Epidermal melanocyte (primary cell): ENCODE results near the gene RGS16.

Experiments
- DNase-seq: peaks from one replicate; pipeline ENCODE4 v3.0.0; 2011; ENCODE audit warnings: low spot score; ENCODE audit not compliant: insufficient read length

Gene RGS16

GRCh38 chr1:182608845-182609610 lies 4.8 kb upstream of the RGS16 start:
- no peak for DNase-seq

- no peak for DNase-seq
These were observed 4.0 kb upstream of the RGS16 start for GRCh38 chr1:182608236-182608635.

GRCh38 chr1:182607566-182607965 lies 3.4 kb upstream of the RGS16 start:
- no peak for DNase-seq

- no peak for DNase-seq
These were observed 479 bp downstream of the RGS16 start for GRCh38 chr1:182603646-182604174.

- no peak for DNase-seq
These were observed 1.1 kb downstream of the RGS16 start for GRCh38 chr1:182602935-182603645.

GRCh38 chr1:182601913-182602312 lies 2.3 kb downstream of the RGS16 start:
- no peak for DNase-seq

GRCh38 chr1:182601416-182601786 lies 2.8 kb downstream of the RGS16 start:
- no peak for DNase-seq

GRCh38 chr1:182600745-182601415 lies 3.3 kb downstream of the RGS16 start:
- no peak for DNase-seq

GRCh38 chr1:182600036-182600713 lies 4.0 kb downstream of the RGS16 start:
- no peak for DNase-seq

GRCh38 chr1:182599339-182599738 lies 4.8 kb downstream of the RGS16 start:
- DNase-seq, result no peak

GRCh38 chr1:182598296-182598695 lies 5.9 kb downstream of the RGS16 start:
- DNase-seq, result no peak

- no peak for DNase-seq
These were observed 7.3 kb downstream of the RGS16 start for GRCh38 chr1:182596934-182597333.

- DNase-seq, result peak; percentile 28
These were observed 8.4 kb downstream of the RGS16 start for GRCh38 chr1:182595641-182596240.

- DNase-seq, result no peak
These were observed 14.3 kb downstream of the RGS16 start for GRCh38 chr1:182589931-182590330.

- no peak for DNase-seq
These were observed 14.7 kb downstream of the RGS16 start for GRCh38 chr1:182589520-182589919.

GRCh38 chr1:182588500-182589396 lies 15.4 kb downstream of the RGS16 start, which contains the start of gene RNASEL:
Gene RNASEL, minus strand, starts transcription at chr1:182589256. Its CDS starts 2,450 bp downstream, at chr1:182586806.
- DNase-seq, result peak; percentile 73

GRCh38 chr1:182587666-182588499 lies 16.3 kb downstream of the RGS16 start:
- DNase-seq, result no peak

GRCh38 chr1:182587093-182587492 lies 17.1 kb downstream of the RGS16 start:
- DNase-seq, result no peak

GRCh38 chr1:182586380-182586779 lies 17.8 kb downstream of the RGS16 start:
- DNase-seq, result no peak
